Neural cell (in vitro differentiated cells): ENCODE results near the gene STUM. TPM values are rescaled to one million over a fixed set of nuclear protein-coding genes. Genes with fewer than 3 reads are reported as not detected.

ENCODE experiments used
- H2AFZ ChIP-seq: fragments of 200-600, 300-800 bp; sonication (generic), shearing (Covaris generic); 2 replicates; pipeline ENCODE4 v1.6.0; 2014; ENCODE audit warnings: low read depth, mild to moderate bottlenecking, antibody characterized with exemption, low read length, moderate library complexity
- H3F3A ChIP-seq: fragments of 200-600 bp; shearing (Covaris generic); 2 replicates; pipeline ENCODE4 v1.6.1; 2016; ENCODE audit warnings: mild to moderate bottlenecking, moderate library complexity, mixed read lengths, antibody characterized with exemption, low read length; ENCODE audit not compliant: insufficient read depth, poor library complexity, severe bottlenecking
- H3K27ac ChIP-seq: fragments of 200-600, 300-800 bp; sonication (generic), shearing (Covaris generic); 2 replicates; pipeline ENCODE4 v1.5.1; 2014; ENCODE audit warnings: mild to moderate bottlenecking, low read length, moderate library complexity
- H3K27me3 ChIP-seq: fragments of 300-800, 200-600 bp; sonication (generic), shearing (Covaris generic); 2 replicates; pipeline ENCODE4 v1.6.0; 2014; ENCODE audit warnings: mild to moderate bottlenecking, low read depth, low read length, moderate library complexity; ENCODE audit not compliant: insufficient read depth
- H3K36me3 ChIP-seq: fragments of 300-800, 200-600 bp; sonication (generic), shearing (Covaris generic); 2 replicates; pipeline ENCODE4 v1.5.1; 2014; ENCODE audit warnings: mild to moderate bottlenecking, antibody characterized with exemption, low read length, moderate library complexity; ENCODE audit not compliant: insufficient read depth
- H3K4me2 ChIP-seq: fragments of 300-800, 200-600 bp; sonication (generic), shearing (Covaris generic); 2 replicates; pipeline ENCODE4 v1.6.0; 2014; ENCODE audit warnings: mild to moderate bottlenecking, low read length
- H3K4me3 ChIP-seq: fragments of 300-800, 200-600 bp; sonication (generic), shearing (Covaris generic); 2 replicates; pipeline ENCODE4 v1.5.1; 2014; ENCODE audit warnings: mild to moderate bottlenecking, low read length, moderate library complexity
- H3K79me2 ChIP-seq: fragments of 200-600 bp; shearing (Covaris generic); replicated peaks from 2 replicates; pipeline ENCODE4 v1.6.0; 2014; ENCODE audit warnings: mild to moderate bottlenecking, low read length, moderate library complexity; ENCODE audit not compliant: insufficient read depth
- H3K9ac ChIP-seq: fragments of 300-800, 200-600 bp; sonication (generic), shearing (Covaris generic); 2 replicates; pipeline ENCODE4 v1.6.1; 2016; ENCODE audit warnings: mild to moderate bottlenecking, low read length, mixed read lengths
- H3K9me2 ChIP-seq: fragments of 200-600 bp; shearing (Covaris generic); 2 replicates; pipeline ENCODE4 v1.6.1; 2016; ENCODE audit warnings: mild to moderate bottlenecking, low read length, mixed read lengths; ENCODE audit not compliant: insufficient read depth
- H3K9me3 ChIP-seq: fragments of 200-600, 300-800 bp; sonication (generic), shearing (Covaris generic); 2 replicates; pipeline ENCODE4 v1.6.1; 2016; ENCODE audit warnings: mild to moderate bottlenecking, mixed run types, low read length, moderate library complexity, mixed read lengths
- H4K20me1 ChIP-seq: fragments of 200-600 bp; shearing (Covaris generic); 2 replicates; pipeline ENCODE4 v1.6.1; 2016; ENCODE audit warnings: mild to moderate bottlenecking, mixed run types; ENCODE audit not compliant: insufficient read depth
- EP300 ChIP-seq: fragments of 450-650 bp; conservative IDR thresholded peaks from 2 replicates; pipeline ENCODE4 v1.6.1; 2014; ENCODE audit warnings: antibody characterized with exemption, mild to moderate bottlenecking, moderate library complexity; ENCODE audit not compliant: poor library complexity, severe bottlenecking
- EZH2 ChIP-seq: fragments of 200-600, 300-800 bp; shearing (Covaris generic), sonication (generic); IDR thresholded peaks from 2 replicates; pipeline ENCODE4 v1.6.1; 2014; ENCODE audit warnings: antibody characterized with exemption, low read length, borderline replicate concordance, mild to moderate bottlenecking; ENCODE audit not compliant: insufficient read depth, poor library complexity, severe bottlenecking
- MXI1 ChIP-seq: fragments of 450-650 bp; conservative IDR thresholded peaks from 2 replicates; pipeline ENCODE4 v1.6.1; 2014; ENCODE audit warnings: antibody characterized with exemption, mild to moderate bottlenecking; ENCODE audit not compliant: poor library complexity, severe bottlenecking
- POLR2AphosphoS5 ChIP-seq: IDR thresholded peaks from 2 replicates; pipeline ENCODE4 v1.6.1; 2012
- RAD21 ChIP-seq: fragments of 450-650 bp; conservative IDR thresholded peaks from 2 replicates; pipeline ENCODE4 v1.6.1; 2014; ENCODE audit warnings: antibody characterized with exemption, mild to moderate bottlenecking, moderate library complexity
- REST ChIP-seq: IDR thresholded peaks from 2 replicates; pipeline ENCODE4 v1.6.1; 2012; ENCODE audit warnings: borderline replicate concordance
- SMC3 ChIP-seq: fragments of 450-650 bp; conservative IDR thresholded peaks from 2 replicates; pipeline ENCODE4 v1.6.1; 2014; ENCODE audit warnings: antibody characterized with exemption, mild to moderate bottlenecking, moderate library complexity; ENCODE audit not compliant: poor library complexity
- TAF1 ChIP-seq: IDR thresholded peaks from 2 replicates; pipeline ENCODE4 v1.6.1; 2012; ENCODE audit warnings: low read depth
- polyA plus RNA-seq: library from polyadenylated mRNA; depleted of rRNA; stranded (reverse); fragments of >200 nt; gene quantifications from 2 replicates; pipeline ENCODE4 v1.2.3, GENCODE V29; 2014
- TF ChIP-seq, protein P1 (sequence below): fragments of 450-650 bp; IDR thresholded peaks from 2 replicates; pipeline ENCODE4 v1.5.1; 2014; ENCODE audit warnings: antibody characterized with exemption, mild to moderate bottlenecking, moderate library complexity; ENCODE audit not compliant: poor library complexity, severe bottlenecking

STUM gene
- polyA plus RNA-seq, 1 donor from 2014 or later, result 0.52 TPM

DNA sequence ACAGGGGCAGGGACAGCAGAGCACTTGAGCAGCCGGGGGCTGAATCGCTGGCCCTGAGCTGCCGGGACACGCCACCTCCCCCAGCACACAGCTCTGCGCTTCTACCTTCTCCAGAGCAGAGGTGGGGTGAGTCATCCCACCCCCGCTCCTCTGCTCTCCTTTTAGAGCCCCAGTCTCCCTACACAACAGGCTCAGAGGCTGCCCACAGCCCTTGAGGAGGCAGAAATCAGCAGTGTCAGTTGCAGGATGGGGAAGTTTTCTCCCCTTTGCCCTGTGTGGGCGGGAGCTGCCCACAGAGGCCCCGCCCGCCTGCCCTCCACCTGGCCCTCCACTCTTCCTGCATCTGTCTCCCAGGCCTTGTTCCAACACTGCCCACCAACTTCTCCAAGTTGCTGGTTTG, 94.6 kb downstream of the STUM start:
- no peaks in the 10 kb centered on the region for H3K9me3 ChIP-seq
- H2AFZ ChIP-seq, result no peak overlapping the region
- TF ChIP-seq REST, result no peak
- TF ChIP-seq TAF1, result no peak
- no peak for TF ChIP-seq MXI1
- no peak for TF ChIP-seq RAD21
- no peak for TF ChIP-seq POLR2AphosphoS5
- TF ChIP-seq EP300, result no peak
- TF ChIP-seq, protein P1, sequence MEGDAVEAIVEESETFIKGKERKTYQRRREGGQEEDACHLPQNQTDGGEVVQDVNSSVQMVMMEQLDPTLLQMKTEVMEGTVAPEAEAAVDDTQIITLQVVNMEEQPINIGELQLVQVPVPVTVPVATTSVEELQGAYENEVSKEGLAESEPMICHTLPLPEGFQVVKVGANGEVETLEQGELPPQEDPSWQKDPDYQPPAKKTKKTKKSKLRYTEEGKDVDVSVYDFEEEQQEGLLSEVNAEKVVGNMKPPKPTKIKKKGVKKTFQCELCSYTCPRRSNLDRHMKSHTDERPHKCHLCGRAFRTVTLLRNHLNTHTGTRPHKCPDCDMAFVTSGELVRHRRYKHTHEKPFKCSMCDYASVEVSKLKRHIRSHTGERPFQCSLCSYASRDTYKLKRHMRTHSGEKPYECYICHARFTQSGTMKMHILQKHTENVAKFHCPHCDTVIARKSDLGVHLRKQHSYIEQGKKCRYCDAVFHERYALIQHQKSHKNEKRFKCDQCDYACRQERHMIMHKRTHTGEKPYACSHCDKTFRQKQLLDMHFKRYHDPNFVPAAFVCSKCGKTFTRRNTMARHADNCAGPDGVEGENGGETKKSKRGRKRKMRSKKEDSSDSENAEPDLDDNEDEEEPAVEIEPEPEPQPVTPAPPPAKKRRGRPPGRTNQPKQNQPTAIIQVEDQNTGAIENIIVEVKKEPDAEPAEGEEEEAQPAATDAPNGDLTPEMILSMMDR, result no peak
- no peak for TF ChIP-seq EZH2
- TF ChIP-seq SMC3, result no peak
- no peaks in the 10 kb centered on the region for H3K27me3 ChIP-seq
- no peaks in the 10 kb centered on the region for H3F3A ChIP-seq
- H3K4me2 ChIP-seq, result no peak overlapping the region
- no peaks in the 10 kb centered on the region for H4K20me1 ChIP-seq
- no peak overlapping the region for H3K4me3 ChIP-seq
- H3K9me2 ChIP-seq, result no peaks in the 10 kb centered on the region
- H3K27ac ChIP-seq, result no peak overlapping the region
- H3K9ac ChIP-seq, result no peak overlapping the region
- no peaks in the 10 kb centered on the region for H3K79me2 ChIP-seq
- no peaks in the 10 kb centered on the region for H3K36me3 ChIP-seq

DNA sequence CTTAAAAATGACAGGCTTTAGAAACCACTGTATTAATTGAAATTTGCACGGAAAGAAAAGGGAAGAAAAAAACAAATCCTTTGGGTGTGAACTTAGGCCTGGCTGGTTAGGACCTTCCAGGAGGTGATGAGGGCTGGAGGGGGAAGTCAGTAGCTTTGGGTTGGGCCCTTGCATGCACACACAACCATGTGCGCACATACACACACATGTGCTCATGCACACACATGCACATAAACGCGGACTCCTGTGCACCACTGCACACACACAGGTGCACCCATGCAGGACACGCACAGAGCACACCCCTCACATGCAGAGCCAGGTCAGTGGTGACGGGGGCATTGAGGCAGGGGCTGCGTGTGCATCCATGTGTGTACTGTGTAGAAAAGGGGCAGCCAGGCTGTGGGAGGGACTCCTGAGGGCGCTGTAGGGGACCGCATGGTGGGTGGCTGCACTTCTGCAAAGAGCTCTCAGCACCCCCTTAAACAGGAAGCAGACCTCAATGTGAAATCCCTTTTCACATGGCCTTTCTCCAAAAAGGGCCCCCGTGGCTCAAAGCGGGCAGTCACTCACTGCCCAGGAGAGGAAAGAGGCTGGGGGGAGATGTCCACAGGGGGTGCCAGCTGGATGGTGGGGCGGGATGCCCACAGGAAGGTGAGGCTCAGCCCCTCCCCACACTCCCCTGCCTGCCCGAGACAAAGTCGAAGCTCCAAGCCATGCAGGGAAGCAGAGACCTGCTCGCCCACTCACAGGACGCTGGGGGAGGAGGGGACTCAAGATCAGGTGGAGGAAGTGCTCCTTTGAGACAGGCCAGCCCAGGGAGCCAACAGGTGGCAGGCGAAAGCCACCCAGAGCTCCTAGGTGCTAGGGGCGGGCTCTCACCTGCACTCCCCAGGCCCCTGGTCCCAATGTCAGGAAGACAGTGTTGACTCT, 95.3 kb downstream of the STUM start:
- H3F3A ChIP-seq, result no peaks in the 10 kb centered on the region
- no peaks in the 10 kb centered on the region for H3K79me2 ChIP-seq
- H3K27me3 ChIP-seq, result no peaks in the 10 kb centered on the region
- no peaks in the 10 kb centered on the region for H3K9me2 ChIP-seq
- no peak for TF ChIP-seq REST
- TF ChIP-seq POLR2AphosphoS5, result no peak
- no peak for TF ChIP-seq EZH2
- no peak for TF ChIP-seq SMC3
- TF ChIP-seq RAD21, result no peak
- TF ChIP-seq, protein P1, result no peak
- no peak for TF ChIP-seq MXI1
- TF ChIP-seq TAF1, result no peak
- no peak for TF ChIP-seq EP300
- no peaks in the 10 kb centered on the region for H3K36me3 ChIP-seq
- no peaks in the 10 kb centered on the region for H3K9me3 ChIP-seq
- H3K4me3 ChIP-seq, result no peak overlapping the region
- H3K9ac ChIP-seq, result no peak overlapping the region
- no peak overlapping the region for H2AFZ ChIP-seq
- no peaks in the 10 kb centered on the region for H4K20me1 ChIP-seq
- H3K4me2 ChIP-seq, result no peak overlapping the region
- H3K27ac ChIP-seq, result no peak overlapping the region
